Middle frontal gyrus (tissue), 1 donor: ENCODE results near the gene QSER1.
A peak's percentile ranks its signal among the peaks of the same experiment; 100 is the strongest.
"Not testable (repeated sequence)": the region's sequence is repeated elsewhere in the genome, so short reads cannot be mapped to it uniquely, and the experiment has no call there.

Source experiments
- DNase-seq: peaks from one replicate; pipeline ENCODE4 v3.0.0-alpha.2; 2015; ENCODE audit warnings: low spot score; ENCODE audit errors: extremely low spot score

The QSER1 gene

GRCh38 chr11:33000181-33000580 is 107.6 kb downstream of the QSER1 start:
- DNase-seq: no peak

GRCh38 chr11:33001281-33001680 is 108.7 kb downstream of the QSER1 start:
- DNase-seq: no peak

- no peak for DNase-seq
Measured at GRCh38 chr11:33001751-33002542, 109.3 kb downstream of the QSER1 start.

GRCh38 chr11:33005175-33005574 is 112.6 kb downstream of the QSER1 start:
- no peak for DNase-seq

DNA sequence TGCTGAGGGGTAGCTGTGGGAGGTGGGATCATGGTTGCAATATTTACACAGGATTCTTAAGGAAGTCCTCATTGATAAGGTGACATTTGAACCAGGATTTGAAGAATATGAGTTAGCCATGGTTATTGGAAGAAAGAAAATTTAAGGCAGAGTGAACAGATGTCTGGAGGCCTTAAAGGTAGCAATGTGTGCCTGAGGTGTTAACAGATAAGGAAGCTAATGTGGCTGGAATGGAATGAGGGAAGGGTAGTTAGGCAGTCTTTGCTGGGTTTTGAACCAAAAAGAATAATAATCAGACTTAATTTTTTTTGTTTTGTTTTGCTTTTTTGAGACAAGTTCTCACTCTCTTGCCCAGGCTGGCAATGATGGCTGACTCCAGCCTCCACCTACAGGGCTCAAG is 113.4 kb downstream of the QSER1 start:
- no peak for DNase-seq

GRCh38 chr11:33013755-33014154 is 121.1 kb downstream of the QSER1 start:
- no peak for DNase-seq

GRCh38 chr11:33015621-33016551 is 123.3 kb downstream of the QSER1 start, which contains the start of gene DEPDC7:
Gene DEPDC7, plus strand, starts transcription at chr11:33015878. Its CDS starts 78 bp downstream, at chr11:33015956.
- peak; percentile 75 for DNase-seq

GRCh38 chr11:33016654-33017053 is 124.0 kb downstream of the QSER1 start:
- DNase-seq: no peak

GRCh38 chr11:33017478-33017877 is 124.9 kb downstream of the QSER1 start:
- DNase-seq: no peak

GRCh38 chr11:33017965-33018364 is 125.4 kb downstream of the QSER1 start:
- no peak for DNase-seq

DNA sequence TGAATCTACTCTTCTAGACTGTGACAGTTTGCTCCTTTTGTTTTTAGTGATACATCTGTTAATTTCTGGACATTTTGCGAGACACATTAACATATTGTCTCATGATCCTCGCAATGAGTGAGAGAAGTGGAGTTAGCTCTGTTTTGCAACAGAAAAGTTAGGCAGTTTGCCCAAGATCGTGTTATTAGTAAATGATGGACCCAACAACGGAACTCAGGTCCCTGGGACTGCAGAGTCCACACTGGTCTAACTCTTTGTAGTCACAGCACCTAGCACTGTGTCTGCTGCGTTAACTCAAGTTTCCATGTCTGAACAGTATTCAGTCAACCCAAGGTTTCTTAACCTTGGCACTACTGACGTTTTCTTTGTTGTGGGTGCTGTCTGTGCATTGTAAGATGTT is 126.2 kb downstream of the QSER1 start:
- DNase-seq: no peak

DNA sequence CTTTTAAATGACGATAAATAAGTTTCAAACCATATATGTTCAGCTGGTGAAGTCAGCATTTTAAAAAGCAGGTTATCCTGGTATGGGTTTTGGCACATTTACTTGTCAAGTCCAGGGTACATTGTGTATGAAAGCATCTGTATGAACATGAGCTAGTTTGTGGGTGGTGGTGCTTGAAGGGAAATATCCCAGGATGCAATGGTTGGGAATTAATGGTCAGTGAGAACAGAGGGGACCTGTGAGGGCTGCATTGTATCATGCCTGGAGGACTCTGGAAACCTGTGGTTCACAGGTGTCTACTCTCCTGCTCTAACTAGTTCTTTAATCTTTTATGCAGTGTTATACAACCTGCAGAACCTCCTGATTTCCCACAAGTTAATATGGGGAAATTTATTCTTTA is 128.9 kb downstream of the QSER1 start:
- DNase-seq: no peak

DNA sequence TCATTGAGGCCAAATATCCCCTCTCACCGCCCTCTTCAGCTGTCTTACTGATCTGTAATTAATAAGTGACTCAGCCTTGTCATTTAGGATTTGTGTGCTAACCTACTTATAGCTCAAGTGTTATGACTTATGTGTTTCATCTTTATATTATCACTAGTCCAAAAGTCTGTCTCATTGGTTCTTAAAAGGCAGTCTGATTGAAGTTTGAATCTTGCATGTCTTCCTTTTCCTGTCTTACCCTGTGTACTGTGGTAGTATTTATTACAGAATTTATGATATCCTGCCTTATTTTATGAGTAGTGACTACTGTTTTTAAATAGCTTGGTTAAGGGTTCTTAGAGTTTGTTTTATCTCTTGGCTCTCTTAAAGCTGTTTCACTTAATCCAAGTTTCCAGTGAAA is 129.3 kb downstream of the QSER1 start:
- DNase-seq: no peak

- DNase-seq: no peak
Measured at GRCh38 chr11:33025339-33025722, 132.7 kb downstream of the QSER1 start.

GRCh38 chr11:33027233-33027632 is 134.6 kb downstream of the QSER1 start:
- no peak for DNase-seq

DNA sequence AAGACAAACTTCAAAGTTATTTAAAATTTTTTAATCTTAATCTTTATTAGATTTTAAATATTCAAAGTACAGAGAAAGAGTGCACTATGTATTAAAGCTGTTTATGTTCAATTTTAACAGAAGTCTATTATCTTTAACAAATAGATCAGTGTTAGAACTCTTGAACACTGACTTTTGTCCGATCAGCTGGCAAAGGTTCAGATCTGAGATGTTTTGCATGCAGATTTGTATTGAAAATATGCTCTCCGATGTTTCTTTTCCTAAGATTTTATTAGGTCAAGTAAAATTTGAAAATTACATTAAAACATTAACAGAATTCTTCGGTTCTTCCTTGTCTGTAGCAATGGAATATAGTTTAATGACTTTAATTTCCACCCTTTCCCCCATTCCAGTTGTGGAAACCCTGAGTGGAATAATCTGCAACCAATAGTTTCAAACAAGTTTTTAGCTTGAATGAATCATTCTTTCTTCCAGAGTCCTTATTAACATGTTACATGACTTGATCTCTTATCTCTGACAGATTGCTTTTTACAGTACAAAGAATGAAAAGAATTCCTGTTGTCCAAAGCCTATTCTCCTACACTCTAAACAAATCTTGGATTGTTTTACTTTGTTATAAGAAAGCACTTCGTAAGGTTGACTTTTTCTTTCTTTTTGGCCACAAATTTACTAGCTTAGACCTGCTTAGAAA is 135.4 kb downstream of the QSER1 start:
- DNase-seq: no peak

GRCh38 chr11:33028537-33028914 is 135.9 kb downstream of the QSER1 start:
- no peak for DNase-seq

DNA sequence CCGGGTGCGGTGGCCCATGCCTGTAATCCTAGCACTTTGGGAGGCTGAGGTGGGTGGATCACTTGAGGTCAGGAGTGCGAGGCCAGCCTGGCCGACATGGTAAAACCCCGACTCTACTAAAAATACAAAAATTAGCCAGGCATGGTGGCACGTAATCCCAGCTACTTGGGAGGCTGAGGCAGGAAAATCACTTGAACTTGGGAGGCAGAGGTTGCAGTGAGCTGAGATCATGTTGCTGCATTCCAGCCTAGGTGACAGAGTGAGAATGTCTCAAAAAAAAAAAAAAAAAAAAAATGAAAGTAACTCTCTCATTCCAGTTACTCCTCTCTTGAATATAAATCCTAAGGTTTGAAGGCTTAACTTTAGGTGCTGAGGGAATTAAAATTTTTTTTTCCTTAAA is 136.6 kb downstream of the QSER1 start:
- DNase-seq: not testable (repeated sequence)
